ENCODE results near the gene SLC16A8. TPM values are rescaled to one million over a fixed set of nuclear protein-coding genes. Genes with fewer than 3 reads are reported as not detected.
A peak's percentile ranks its signal among the peaks of the same experiment; 100 is the strongest.

The SLC16A8 gene
- total RNA-seq, 1 experiment from 2014 or later: 1.1 TPM

- Histone ChIP-seq H4K5ac (ENCODE audit: insufficient read length, low read depth, low read length) (no peak overlapping the region), H3K9ac (ENCODE audit: extremely low read depth, insufficient read length, low read length) (no peak overlapping the region), H2AK5ac (ENCODE audit: insufficient read length, low read length) (no peak overlapping the region), H2BK5ac (ENCODE audit: insufficient read length, low read length) (no peak overlapping the region), H3K4me2 (ENCODE audit: insufficient read depth, insufficient read length, low read length) (no peak overlapping the region), H3K79me1 (ENCODE audit: insufficient read depth, low read depth, low read length, poor library complexity, severe bottlenecking) (no peaks in the 10 kb centered on the region), H2AFZ (ENCODE audit: low read length) (no peak overlapping the region), H2BK12ac (ENCODE audit: insufficient read length, low read depth, low read length) (no peak overlapping the region), H4K91ac (ENCODE audit: insufficient read length, low read depth, low read length) (no peak overlapping the region), H3K79me2 (ENCODE audit: insufficient read depth, low read length) (no peaks in the 10 kb centered on the region), H3K4ac (ENCODE audit: low read depth, low read length) (no peak overlapping the region), H3K14ac (ENCODE audit: insufficient read depth, low read length) (no peak overlapping the region; the same call in 1 of the 2 replicates), H2BK120ac (ENCODE audit: low read depth, low read length, poor library complexity, severe bottlenecking) (no peak overlapping the region), H3K23me2 (ENCODE audit: insufficient read length, low read depth, low read length, poor library complexity, severe bottlenecking) (peaks cover 4% of the 10 kb centered on the region), H4K8ac (replicated peaks; ENCODE audit: insufficient read length, low read depth, low read length) (no peak overlapping the region), H3K9me3 (ENCODE audit: control insufficient read depth, low read depth, low read length) (no peaks in the 10 kb centered on the region), H3K23ac (ENCODE audit: insufficient read length, low read depth, low read length) (no peak overlapping the region), H2BK20ac (ENCODE audit: low read depth, low read length, poor library complexity, severe bottlenecking) (no peak overlapping the region), H3K4me1 (ENCODE audit: insufficient read depth, low read length) (no peaks in the 10 kb centered on the region), H3K27me3 (ENCODE audit: insufficient read depth, low read length) (no peaks in the 10 kb centered on the region), H4K20me1 (ENCODE audit: control insufficient read depth, insufficient read depth, insufficient read length) (no peaks in the 10 kb centered on the region), H3T11ph (ENCODE audit: low read length) (no peak overlapping the region), H3K56ac (ENCODE audit: insufficient read length, low read depth, low read length) (no peak overlapping the region), H3K27ac (ENCODE audit: insufficient read length, low read depth, low read length) (no peak overlapping the region), H2BK15ac (ENCODE audit: low read depth, low read length) (no peak overlapping the region), H3K18ac (ENCODE audit: insufficient read length, low read depth, low read length) (peak overlapping the region; percentile 32)
- no peaks in the 10 kb centered on the region for H3K9me3 Mint-ChIP-seq
- no CpG with 5 or more reads among the region's 30 CpGs for WGBS (ENCODE audit: extremely low coverage, insufficient read length, low lambda C conversion rate)
- no peak overlapping the region for H3K4me3 Mint-ChIP-seq
- H3K27me3 Mint-ChIP-seq (ENCODE audit: low read depth): peaks cover 32% of the 10 kb centered on the region
- peak; percentile 98 for TF ChIP-seq CTCF (conservative IDR thresholded peaks at IDR 0.05)
- DNase-seq: peak; percentile 95
- no peaks in the 10 kb centered on the region for H3K36me3 Mint-ChIP-seq (ENCODE audit: insufficient read depth in 1 of 3, low read depth in 3 of 3)
- peaks cover 4 to 5% of the 10 kb centered on the region in 2 experiments; a peak in 3 of 4 replicates for H3K4me1 Mint-ChIP-seq
- peak overlapping the region in 1 of 3 experiments; percentile 14; a peak in 1 of 7 replicates for H3K27ac Mint-ChIP-seq
Observed at GRCh38 chr22:38051900-38052862, 31.8 kb downstream of the SLC16A8 start.
